B cell (primary cell): ENCODE data around the gene ZFP64. TPM values are rescaled to one million over a fixed set of nuclear protein-coding genes. Genes with fewer than 3 reads are reported as not detected.

Experiments
- ATAC-seq: fragments of 200-7000 bp; cut with Tn5 transposase; one replicate; pipeline ENCODE4 v1.10.0; 2021; ENCODE audit warnings: low read depth, mild to moderate bottlenecking, moderate number of reproducible peaks, moderate library complexity
- CTCF ChIA-PET: fragments of 350-600 bp; sonication (Branson Sonifier 250); formaldehyde crosslinking; loops from one replicate; lab custom pipeline; 2021; ENCODE audit warnings: antibody characterized with exemption, inconsistent platforms; lab: Charles Lee
- POLR2A ChIA-PET: fragments of 350-600 bp; sonication (Branson Sonifier 250); formaldehyde crosslinking; loops from one replicate; lab custom pipeline; 2021; ENCODE audit warnings: antibody characterized with exemption; lab: Charles Lee
- DNase-seq: peaks from one replicate; pipeline ENCODE4 v3.0.0; 2013
- H2AFZ ChIP-seq: 2 replicates; pipeline ENCODE4 v1.6.1; 2012; ENCODE audit warnings: mild to moderate bottlenecking, low read depth, low read length; ENCODE audit not compliant: insufficient read depth, poor library complexity, severe bottlenecking
- H3K27ac ChIP-seq, 2 donors: 1 replicate in 1 of 2; 2 replicates in 1 of 2; pipeline ENCODE4 v1.5.1; 2012 to 2013; ENCODE audit warnings: low read length in 2 of 2, mild to moderate bottlenecking in 2 of 2, moderate library complexity in 1 of 2
- H3K27me3 ChIP-seq, 4 experiments: fragments of 200-600 bp in 1 of 4; sonication (generic) in 1 of 4; replicated peaks in 1 of 4; 1 replicate in 2 of 4; 2 replicates in 2 of 4; pipeline versions ENCODE4 v1.6.1 to v1.7.0; 2013 to 2016; ENCODE audit warnings: low read length in 3 of 4, mild to moderate bottlenecking in 2 of 4, mixed read lengths in 1 of 4, moderate library complexity in 1 of 4; ENCODE audit not compliant: insufficient read depth in 4 of 4, control insufficient read depth in 3 of 4; ENCODE audit errors: control extremely low read depth in 1 of 4
- H3K36me3 ChIP-seq, 2 experiments: replicated peaks in 1 of 2; 1 replicate in 1 of 2; 2 replicates in 1 of 2; pipeline versions ENCODE4 v1.6.1 to v1.7.1; 2013; ENCODE audit warnings: low read length in 1 of 2; ENCODE audit not compliant: insufficient read depth in 2 of 2, control insufficient read depth in 1 of 2; ENCODE audit errors: control extremely low read depth in 1 of 2, extremely low read depth in 1 of 2
- H3K4me1 ChIP-seq, 2 donors: fragments of 200-600 bp in 1 of 2; sonication (generic) in 1 of 2; 1 replicate in 1 of 2; 2 replicates in 1 of 2; pipeline versions ENCODE4 v1.5.1 to v1.6.1; 2013 to 2017; ENCODE audit warnings: low read length in 2 of 2; ENCODE audit not compliant: control insufficient read depth in 2 of 2, insufficient read depth in 2 of 2
- H3K4me2 ChIP-seq: replicated peaks from 2 replicates; pipeline ENCODE3; 2012; ENCODE audit warnings: mild to moderate bottlenecking, low read depth, low read length; ENCODE audit not compliant: poor library complexity, severe bottlenecking
- H3K4me3 ChIP-seq, 5 experiments: fragments of 200-600 bp in 1 of 5; sonication (generic) in 1 of 5; 1 replicate in 3 of 5; 2 replicates in 2 of 5; pipeline versions ENCODE4 v1.5.1 to v1.7.0; 2011 to 2016; ENCODE audit warnings: low read length in 4 of 5, mild to moderate bottlenecking in 4 of 5, low read depth in 2 of 5, control low read depth in 1 of 5, moderate library complexity in 1 of 5; ENCODE audit not compliant: insufficient read depth in 1 of 5; ENCODE audit errors: control extremely low read depth in 1 of 5, extremely low read depth in 1 of 5
- H3K79me2 ChIP-seq: fragments of 200-600 bp; sonication (generic); one replicate; pipeline ENCODE4 v1.6.0; 2016; ENCODE audit warnings: low read length; ENCODE audit not compliant: control insufficient read depth, insufficient read depth
- H3K9ac ChIP-seq: fragments of 200-600 bp; sonication (generic); 2 replicates; pipeline ENCODE4 v1.6.1; 2017; ENCODE audit warnings: mild to moderate bottlenecking, low read length, moderate library complexity
- H3K9me3 ChIP-seq, 3 donors: one replicate each; pipeline versions ENCODE4 v1.6.1 to v1.7.1; 2013; ENCODE audit warnings: low read length in 2 of 3; ENCODE audit not compliant: control insufficient read depth in 2 of 3, insufficient read depth in 1 of 3; ENCODE audit errors: control extremely low read depth in 1 of 3
- H4K20me1 ChIP-seq: 2 replicates; pipeline ENCODE4 v1.6.0; 2012; ENCODE audit warnings: mild to moderate bottlenecking, low read length; ENCODE audit not compliant: insufficient read depth, control insufficient read depth, poor library complexity, severe bottlenecking
- H3K27ac Mint-ChIP-seq: one replicate; pipeline ENCODE4 v1.8.0; 2021; ENCODE audit warnings: mixed read lengths
- H3K27me3 Mint-ChIP-seq: one replicate; pipeline ENCODE4 v1.8.0; 2021; ENCODE audit warnings: mixed read lengths
- H3K4me1 Mint-ChIP-seq: one replicate; pipeline ENCODE4 v1.8.0; 2021; ENCODE audit warnings: mixed read lengths
- H3K4me3 Mint-ChIP-seq: one replicate; pipeline ENCODE4 v1.8.0; 2021; ENCODE audit warnings: mixed read lengths
- H3K9me3 Mint-ChIP-seq: one replicate; pipeline ENCODE4 v1.8.0; 2022; ENCODE audit warnings: mixed read lengths; ENCODE audit not compliant: insufficient read depth
- CTCF ChIP-seq: fragments of 200-600 bp; IDR thresholded peaks from one replicate; pipeline ENCODE4 v1.8.0; 2022; ENCODE audit warnings: antibody characterized with exemption, mild to moderate bottlenecking
- EZH2 ChIP-seq: IDR thresholded peaks from 2 replicates; pipeline ENCODE4 v1.6.1; 2012; ENCODE audit warnings: borderline replicate concordance, low read depth, mild to moderate bottlenecking, moderate library complexity, low read length; ENCODE audit not compliant: insufficient read depth, poor library complexity, severe bottlenecking
- WGBS: methylation state at CpG from one replicate; pipeline ENCODE4 v1.1.5; 2013; ENCODE audit warnings: missing lambda C conversion rate; ENCODE audit not compliant: insufficient coverage; 5-methylcytosine and 5-hydroxymethylcytosine counted together
- intact Hi-C: fragments of 100-400 bp; cut with micrococcal nuclease; formaldehyde crosslinking; loops from one replicate; pipeline ENCODE4 v1.10.0; 2022
- polyA plus RNA-seq: library from polyadenylated mRNA; depleted of rRNA; stranded (reverse); fragments of >200 nt; gene quantifications from 2 replicates; pipeline ENCODE4 v1.2.3, GENCODE V29; 2012
- total RNA-seq, 2 donors: library from RNA; stranded (reverse); fragments of 120-200 nt in 1 of 2; gene quantifications; 1 replicate in 1 of 2; 2 replicates in 1 of 2; pipeline versions ENCODE4 v1.2.3 to v1.2.4, GENCODE V29; 2013 to 2022

Gene ZFP64
- total and polyA plus RNA-seq, 2 donors (not counting 1 experiment from before 2014, with no cell fraction given), result 14.2 to 15.1 TPM

- H3K4me1 Mint-ChIP-seq, result no peaks in the 10 kb centered on the region
- no peak overlapping the region for H3K27ac Mint-ChIP-seq
- H3K79me2 ChIP-seq, result no peaks in the 10 kb centered on the region
- ChIA-PET POLR2A (no interaction called here), CTCF (interaction anchor here (1.5 to 2.5 kb wide), 2 partner anchors 10 to 261 kb away, joined by 3 to 12 read pairs; no protein-coding TSS in a partner anchor)
- no peaks in the 10 kb centered on the region for H3K36me3 ChIP-seq
- WGBS, result 84% methylated on average over 5 of the region's 5 CpGs
- no peak overlapping the region for H3K27ac ChIP-seq
- no peak for ATAC-seq
- intact Hi-C loops, result no loop called here
- H3K4me3 ChIP-seq, result no peak overlapping the region
- H3K9me3 Mint-ChIP-seq, result peaks cover 3% of the 10 kb centered on the region
- H3K27me3 Mint-ChIP-seq, result no peaks in the 10 kb centered on the region
- H3K4me3 Mint-ChIP-seq, result no peak overlapping the region
- no peaks in the 10 kb centered on the region for H3K4me1 ChIP-seq
- peaks cover 0 to 5% (median 0%) of the 10 kb centered on the region in 3 donors for H3K9me3 ChIP-seq
- H3K4me2 ChIP-seq, result no peak overlapping the region
- no peaks in the 10 kb centered on the region for H3K27me3 ChIP-seq
- no peaks in the 10 kb centered on the region for H4K20me1 ChIP-seq
- no peak overlapping the region for H2AFZ ChIP-seq
- no peak overlapping the region for H3K9ac ChIP-seq
- DNase-seq, result no peak
- TF ChIP-seq EZH2, result no peak
- no peak for TF ChIP-seq CTCF
Observed at GRCh38 chr20:52118696-52119095, 72.9 kb downstream of the ZFP64 start.

- POLR2A ChIA-PET, result no interaction called here
- no peak overlapping the region for H3K4me3 Mint-ChIP-seq
Observed at GRCh38 chr20:52118016-52118623, 73.5 kb downstream of the ZFP64 start.

More at GRCh38 chr20:52118016-52118623, 73.5 kb downstream of the ZFP64 start:
- WGBS, result no CpG with 5 or more reads among the region's 2 CpGs
- CTCF ChIA-PET, result interaction anchor here (1.5 to 2.5 kb wide), 2 partner anchors 10 to 262 kb away, joined by 3 to 12 read pairs; no protein-coding TSS in a partner anchor
- Histone ChIP-seq H3K79me2 (no peaks in the 10 kb centered on the region), H2AFZ (no peak overlapping the region), H4K20me1 (no peaks in the 10 kb centered on the region), H3K27me3 (no peaks in the 10 kb centered on the region), H3K9ac (no peak overlapping the region), H3K36me3 (no peaks in the 10 kb centered on the region), H3K4me1 (no peaks in the 10 kb centered on the region), H3K27ac (no peak overlapping the region), H3K4me2 (no peak overlapping the region), H3K4me3 (no peak overlapping the region), H3K9me3 (peaks cover 0 to 5% (median 0%) of the 10 kb centered on the region in 3 donors)
- ATAC-seq (no peak), DNase-seq (no peak)
- Mint-ChIP-seq H3K27ac (no peak overlapping the region), H3K4me1 (no peaks in the 10 kb centered on the region), H3K9me3 (peaks cover 3% of the 10 kb centered on the region), H3K27me3 (no peaks in the 10 kb centered on the region)
- intact Hi-C loops, result no loop called here
- no peak for TF ChIP-seq CTCF
- TF ChIP-seq EZH2, result no peak
